Peyer's patch (tissue), 4 donors: ENCODE measurements around the gene PPP1R8.

Experiments
- CTCF ChIP-seq, 6 experiments: fragments of 450-650 bp in 4 of 6; fragments of 200-600 bp in 2 of 6; sonication (generic) in 1 of 6; IDR thresholded peaks; one replicate each; pipeline ENCODE4 v1.5.1; 2017 to 2019; ENCODE audit warnings: antibody characterized with exemption in 6 of 6, mild to moderate bottlenecking in 3 of 6, moderate library complexity in 1 of 6
- POLR2A ChIP-seq, 2 donors: fragments of 450-650 bp; IDR thresholded peaks; one replicate each; pipeline ENCODE4 v1.5.1; 2017; ENCODE audit warnings: antibody characterized with exemption in 2 of 2, mild to moderate bottlenecking in 2 of 2, moderate library complexity in 2 of 2

DNA sequence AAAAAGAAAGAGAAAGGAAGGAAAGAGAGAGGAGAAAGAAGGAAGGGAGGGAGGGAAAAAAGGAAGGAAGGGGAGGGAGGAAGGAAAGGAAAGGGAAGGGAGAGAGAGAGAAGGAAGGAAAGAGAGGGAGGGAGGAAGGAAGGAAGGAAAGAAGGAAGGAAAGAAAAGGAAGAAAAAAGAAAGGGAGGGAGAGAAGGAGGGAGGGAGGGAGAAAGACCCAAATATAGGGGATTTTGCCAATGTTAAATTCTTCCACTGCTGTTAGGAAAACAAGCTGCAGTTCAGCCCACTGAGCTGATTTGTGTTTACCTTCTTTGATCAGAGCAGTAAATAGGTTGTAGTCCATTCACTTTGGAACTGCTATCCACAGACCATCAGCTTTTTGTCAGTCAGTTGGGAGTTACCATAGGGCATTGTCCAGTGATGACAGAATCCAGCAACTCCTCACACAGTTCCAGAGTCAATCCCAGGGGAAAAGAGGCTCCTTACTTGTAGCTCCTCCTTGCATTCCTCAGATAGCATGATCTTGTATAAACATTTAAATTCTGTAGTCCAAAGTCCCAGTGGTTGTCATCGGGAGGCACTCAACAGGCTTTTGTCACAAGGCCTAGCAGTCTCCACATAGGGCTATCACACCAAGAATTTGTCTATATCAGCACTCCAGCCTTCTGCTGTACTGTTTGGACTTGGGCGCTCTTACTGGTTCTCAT is 13.5 kb upstream of the PPP1R8 start:
- TF ChIP-seq CTCF (IDR thresholded peaks at IDR 0.05), result no peak
- TF ChIP-seq POLR2A (IDR thresholded peaks at IDR 0.05), result no peak
